ENCODE results near the gene IL11RA.

Gene IL11RA

DNA sequence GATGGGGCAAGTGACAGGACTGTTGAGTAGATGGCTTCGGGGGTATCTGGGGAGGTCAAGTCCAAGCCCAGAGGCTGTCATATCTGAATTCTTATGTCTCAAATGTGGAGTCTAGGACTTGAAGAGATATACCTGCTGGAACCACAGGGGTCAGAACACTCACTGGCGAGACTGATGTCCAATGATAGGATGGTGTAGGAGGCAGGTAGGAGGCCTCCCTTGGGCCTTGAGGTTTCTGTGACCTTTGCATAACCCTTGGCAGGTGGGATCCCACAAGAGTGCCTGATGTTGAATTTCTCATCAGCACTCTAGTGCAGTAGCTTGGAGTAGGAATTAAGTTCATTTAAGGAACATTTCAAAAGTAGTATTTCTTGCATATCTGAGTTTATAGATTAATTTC is 55.1 kb downstream of the IL11RA start:
- DNase-seq (ENCODE audit: extremely low read depth, insufficient read length) = no peak
- no peaks in the 10 kb centered on the region for H3K36me3 ChIP-seq (ENCODE audit: control insufficient read depth, insufficient read depth, low read length)
- TF ChIP-seq, protein P1, sequence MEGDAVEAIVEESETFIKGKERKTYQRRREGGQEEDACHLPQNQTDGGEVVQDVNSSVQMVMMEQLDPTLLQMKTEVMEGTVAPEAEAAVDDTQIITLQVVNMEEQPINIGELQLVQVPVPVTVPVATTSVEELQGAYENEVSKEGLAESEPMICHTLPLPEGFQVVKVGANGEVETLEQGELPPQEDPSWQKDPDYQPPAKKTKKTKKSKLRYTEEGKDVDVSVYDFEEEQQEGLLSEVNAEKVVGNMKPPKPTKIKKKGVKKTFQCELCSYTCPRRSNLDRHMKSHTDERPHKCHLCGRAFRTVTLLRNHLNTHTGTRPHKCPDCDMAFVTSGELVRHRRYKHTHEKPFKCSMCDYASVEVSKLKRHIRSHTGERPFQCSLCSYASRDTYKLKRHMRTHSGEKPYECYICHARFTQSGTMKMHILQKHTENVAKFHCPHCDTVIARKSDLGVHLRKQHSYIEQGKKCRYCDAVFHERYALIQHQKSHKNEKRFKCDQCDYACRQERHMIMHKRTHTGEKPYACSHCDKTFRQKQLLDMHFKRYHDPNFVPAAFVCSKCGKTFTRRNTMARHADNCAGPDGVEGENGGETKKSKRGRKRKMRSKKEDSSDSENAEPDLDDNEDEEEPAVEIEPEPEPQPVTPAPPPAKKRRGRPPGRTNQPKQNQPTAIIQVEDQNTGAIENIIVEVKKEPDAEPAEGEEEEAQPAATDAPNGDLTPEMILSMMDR (IDR thresholded peaks at IDR 0.05; ENCODE audit: insufficient read depth, low read length, poor library complexity, severe bottlenecking) = no peak
- no peak overlapping the region for H3K4me3 ChIP-seq (replicated peaks; ENCODE audit: low read depth, low read length)
- H3K27me3 ChIP-seq (replicated peaks; ENCODE audit: control insufficient read depth, insufficient read depth, low read length) = no peaks in the 10 kb centered on the region; the same call in none of the 2 replicates

DNA sequence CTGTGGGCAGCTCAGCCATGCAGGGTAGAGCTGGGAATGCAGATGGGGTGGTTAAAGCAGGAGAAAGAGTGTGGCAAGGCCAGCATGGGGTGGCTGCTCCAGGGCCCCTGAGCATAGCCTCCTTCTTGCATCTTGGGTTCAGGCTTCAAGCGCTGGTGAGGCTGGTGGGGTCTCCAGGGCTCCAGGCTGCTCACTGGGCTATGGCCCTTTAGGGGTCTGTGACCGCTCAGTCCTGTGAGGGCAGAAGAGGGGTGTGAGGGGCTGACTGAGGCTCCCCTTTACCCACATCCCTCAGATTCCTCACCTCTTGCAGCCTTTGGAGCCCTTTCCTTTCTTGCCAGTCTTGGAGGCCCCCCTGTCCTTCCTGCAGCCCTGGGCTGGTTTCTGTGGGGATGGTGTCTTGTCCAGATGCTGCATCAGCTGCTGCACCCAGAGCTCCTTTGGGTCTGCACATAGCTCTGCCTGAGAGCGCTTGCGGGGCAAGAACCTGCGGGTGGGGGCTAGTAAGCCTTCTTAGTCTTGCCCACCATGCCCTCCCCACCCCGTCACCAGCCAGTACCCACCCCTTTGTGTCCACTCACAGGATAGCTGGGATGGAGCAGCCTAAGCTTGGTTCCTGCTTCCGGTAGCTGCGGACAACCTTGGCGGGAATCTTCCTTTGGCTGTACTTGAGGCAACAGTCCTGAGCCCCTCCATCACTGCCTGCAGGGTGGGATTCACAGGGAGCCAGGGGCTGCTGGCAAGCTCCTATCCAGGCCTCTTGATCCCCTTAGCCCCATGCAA is 57.4 kb downstream of the IL11RA start:
- H3K36me3 ChIP-seq (ENCODE audit: control insufficient read depth, insufficient read depth, low read length) = no peaks in the 10 kb centered on the region
- no peaks in the 10 kb centered on the region; the same call in none of the 2 replicates for H3K27me3 ChIP-seq (replicated peaks; ENCODE audit: control insufficient read depth, insufficient read depth, low read length)
- H3K4me3 ChIP-seq (replicated peaks; ENCODE audit: low read depth, low read length) = no peak overlapping the region
- TF ChIP-seq, protein P1 (IDR thresholded peaks at IDR 0.05; ENCODE audit: insufficient read depth, low read length, poor library complexity, severe bottlenecking) = no peak
- no peak for DNase-seq (ENCODE audit: extremely low read depth, insufficient read length)

- no peaks in the 10 kb centered on the region for H3K36me3 ChIP-seq (ENCODE audit: control insufficient read depth, insufficient read depth, low read length)
- H3K27me3 ChIP-seq (replicated peaks; ENCODE audit: control insufficient read depth, insufficient read depth, low read length) = no peaks in the 10 kb centered on the region; the same call in none of the 2 replicates
- no peak within 1 kb of the TSS for H3K4me3 ChIP-seq (replicated peaks; ENCODE audit: low read depth, low read length)
- TF ChIP-seq, protein P1 (IDR thresholded peaks at IDR 0.05; ENCODE audit: insufficient read depth, low read length, poor library complexity, severe bottlenecking) = no peak
- no peak for DNase-seq (ENCODE audit: extremely low read depth, insufficient read length)
Measured at GRCh38 chr9:34710023-34710422, 58.0 kb downstream of the IL11RA start, which contains the start of gene CCL21. TSS of gene CCL21 (minus strand) at chr9:34710136. CDS start at chr9:34710066, 70 bp downstream.

All from GM06990 (cell line).